CD14-positive monocyte (primary cell): ENCODE measurements around the gene DPM1. TPM values are rescaled to one million over a fixed set of nuclear protein-coding genes. Genes with fewer than 3 reads are reported as not detected.

Experiments used
- DNase-seq, 3 donors: peaks; one replicate each; pipeline ENCODE4 v3.0.0-alpha.2; 2011 to 2022
- H2AFZ ChIP-seq: 2 replicates; pipeline ENCODE4 v1.6.0; 2012; ENCODE audit warnings: mild to moderate bottlenecking, low read depth, low read length, inconsistent platforms; ENCODE audit not compliant: insufficient read depth, poor library complexity, severe bottlenecking
- H3K27ac ChIP-seq, 2 donors: 1 replicate in 1 of 2; 2 replicates in 1 of 2; pipeline ENCODE4 v1.5.1; 2012 to 2013; ENCODE audit warnings: low read length in 2 of 2, control low read depth in 1 of 2, inconsistent platforms in 1 of 2, low read depth in 1 of 2, mild to moderate bottlenecking in 1 of 2
- H3K27me3 ChIP-seq, 2 donors: one replicate each; pipeline versions ENCODE4 v1.6.0 to v1.6.1; 2011 to 2013; ENCODE audit warnings: low read length in 2 of 2; ENCODE audit not compliant: control insufficient read depth in 2 of 2, insufficient read depth in 2 of 2
- H3K36me3 ChIP-seq, 2 donors: replicated peaks in 1 of 2; 1 replicate in 1 of 2; 2 replicates in 1 of 2; pipeline versions ENCODE4 v1.5.1 to v1.6.1; 2012 to 2013; ENCODE audit warnings: low read length in 2 of 2, control low read depth in 1 of 2, inconsistent platforms in 1 of 2, mild to moderate bottlenecking in 1 of 2; ENCODE audit not compliant: insufficient read depth in 2 of 2, control insufficient read depth in 1 of 2
- H3K4me1 ChIP-seq, 2 donors: 1 replicate in 1 of 2; 2 replicates in 1 of 2; pipeline versions ENCODE4 v1.5.1 to v1.6.1; 2012 to 2013; ENCODE audit warnings: low read length in 2 of 2, control low read depth in 1 of 2, inconsistent platforms in 1 of 2, mild to moderate bottlenecking in 1 of 2, moderate library complexity in 1 of 2; ENCODE audit not compliant: insufficient read depth in 2 of 2, control insufficient read depth in 1 of 2
- H3K4me2 ChIP-seq: replicated peaks from 2 replicates; pipeline ENCODE3; 2012; ENCODE audit warnings: low read length, moderate library complexity, mild to moderate bottlenecking; ENCODE audit not compliant: poor library complexity, severe bottlenecking; ENCODE audit errors: extremely low read depth
- H3K4me3 ChIP-seq, 3 experiments: fragments of 200-600 bp in 1 of 3; sonication (generic) in 1 of 3; replicated peaks in 1 of 3; 1 replicate in 2 of 3; 2 replicates in 1 of 3; pipeline ENCODE4 v1.5.1; 2011 to 2013; ENCODE audit warnings: low read length in 3 of 3, mild to moderate bottlenecking in 3 of 3, control low read depth in 2 of 3, low read depth in 2 of 3, inconsistent platforms in 1 of 3, moderate library complexity in 1 of 3
- H3K79me2 ChIP-seq: 2 replicates; pipeline ENCODE4 v1.6.0; 2012; ENCODE audit warnings: mild to moderate bottlenecking, control low read depth, inconsistent platforms, low read length, moderate library complexity; ENCODE audit not compliant: insufficient read depth
- H3K9ac ChIP-seq: 2 replicates; pipeline ENCODE4 v1.6.0; 2017; ENCODE audit warnings: low read length, mild to moderate bottlenecking; ENCODE audit not compliant: insufficient read depth, poor library complexity, severe bottlenecking
- H3K9me3 ChIP-seq, 2 donors: replicated peaks in 1 of 2; 1 replicate in 1 of 2; 2 replicates in 1 of 2; pipeline versions ENCODE4 v1.5.1 to v1.6.1; 2012 to 2013; ENCODE audit warnings: low read length in 2 of 2, control low read depth in 1 of 2; ENCODE audit not compliant: control insufficient read depth in 1 of 2, insufficient read depth in 1 of 2
- H4K20me1 ChIP-seq: 2 replicates; pipeline ENCODE4 v1.6.0; 2012; ENCODE audit warnings: mild to moderate bottlenecking, low read length, control low read depth, moderate library complexity; ENCODE audit not compliant: insufficient read depth
- H3K27ac Mint-ChIP-seq, 7 donors: one replicate each; pipeline ENCODE4 v1.8.0; 2020; ENCODE audit warnings: mild to moderate bottlenecking in 7 of 7, mixed read lengths in 7 of 7, moderate library complexity in 6 of 7, inconsistent platforms in 2 of 7
- H3K27me3 Mint-ChIP-seq, 3 donors: one replicate each; pipeline ENCODE4 v1.8.0; 2021 to 2022; ENCODE audit warnings: low read depth in 3 of 3, mild to moderate bottlenecking in 3 of 3, mixed read lengths in 3 of 3, moderate library complexity in 3 of 3, inconsistent platforms in 1 of 3
- H3K36me3 Mint-ChIP-seq, 2 donors: one replicate each; pipeline ENCODE4 v1.8.0; 2020; ENCODE audit warnings: mixed read lengths in 2 of 2, inconsistent platforms in 1 of 2, mild to moderate bottlenecking in 1 of 2
- H3K4me1 Mint-ChIP-seq: one replicate; pipeline ENCODE4 v1.8.0; 2020; ENCODE audit warnings: mild to moderate bottlenecking, mixed read lengths
- H3K4me3 Mint-ChIP-seq, 2 donors: one replicate each; pipeline ENCODE4 v1.8.0; 2020; ENCODE audit warnings: mild to moderate bottlenecking in 2 of 2, mixed read lengths in 2 of 2, moderate library complexity in 1 of 2
- H3K9me3 Mint-ChIP-seq, 7 donors: one replicate each; pipeline ENCODE4 v1.8.0; 2020 to 2022; ENCODE audit warnings: mixed read lengths in 7 of 7, mild to moderate bottlenecking in 6 of 7, moderate library complexity in 6 of 7, inconsistent platforms in 2 of 7
- CTCF ChIP-seq: fragments of 200-600 bp; IDR thresholded peaks from one replicate; pipeline ENCODE4 v1.8.0; 2022; ENCODE audit warnings: antibody characterized with exemption, mild to moderate bottlenecking
- WGBS: methylation state at CpG from one replicate; pipeline ENCODE4 v1.1.5; 2013; ENCODE audit warnings: missing lambda C conversion rate; ENCODE audit not compliant: insufficient coverage; 5-methylcytosine and 5-hydroxymethylcytosine counted together
- intact Hi-C, 2 donors: fragments of 100-400 bp; cut with micrococcal nuclease; formaldehyde crosslinking; loops; one replicate each; pipeline versions ENCODE4 v1.15.0 to v1.15.1; 2023
- polyA plus RNA-seq, 3 donors: library from polyadenylated mRNA; depleted of rRNA in 1 of 3; unstranded in 2 of 3; stranded (reverse) in 1 of 3; fragments of 300-500 nt in 2 of 3; fragments of >200 nt in 1 of 3; fragmentation: Illumina TruSeq in 2 of 3; gene quantifications; 1 replicate in 2 of 3; 2 replicates in 1 of 3; pipeline ENCODE4 v1.2.3, GENCODE V29; 2012 to 2021

DPM1 gene
- polyA plus RNA-seq, 3 donors = 19.1 to 55.1 (median 50.9) TPM

- no peak for DNase-seq
- H4K20me1 ChIP-seq = no peaks in the 10 kb centered on the region
- no peak overlapping the region for H3K27ac Mint-ChIP-seq
Observed at GRCh38 chr20:50968289-50968688, 10.0 kb upstream of the DPM1 start.

GRCh38 chr20:50967586-50967985 is 9.3 kb upstream of the DPM1 start:
- 70% methylated on average over 6 of the region's 7 CpGs for WGBS
- TF ChIP-seq CTCF = no peak
- intact Hi-C loops = no loop called here
- Mint-ChIP-seq H3K4me3 (no peak overlapping the region), H3K4me1 (no peaks in the 10 kb centered on the region), H3K27me3 (peaks cover 15 to 21% (median 16%) of the 10 kb centered on the region in 3 donors), H3K9me3 (no peaks in the 10 kb centered on the region), H3K36me3 (no peaks in the 10 kb centered on the region), H3K27ac (no peak overlapping the region)
- Histone ChIP-seq H2AFZ (no peak overlapping the region), H3K4me2 (no peak overlapping the region), H3K27ac (no peak overlapping the region), H3K79me2 (no peaks in the 10 kb centered on the region), H3K4me1 (no peaks in the 10 kb centered on the region), H3K9me3 (no peaks in the 10 kb centered on the region), H4K20me1 (no peaks in the 10 kb centered on the region), H3K36me3 (no peaks in the 10 kb centered on the region), H3K9ac (no peak overlapping the region), H3K4me3 (no peak overlapping the region), H3K27me3 (peaks cover 0 to 5% of the 10 kb centered on the region in 2 donors)
- no peak for DNase-seq

More at GRCh38 chr20:50968289-50968688, 10.0 kb upstream of the DPM1 start:
- intact Hi-C loops = no loop called here
- H3K9me3 Mint-ChIP-seq = no peaks in the 10 kb centered on the region
- no peaks in the 10 kb centered on the region for H3K36me3 Mint-ChIP-seq
- Histone ChIP-seq H3K9me3 (no peaks in the 10 kb centered on the region), H3K79me2 (no peaks in the 10 kb centered on the region), H2AFZ (no peak overlapping the region), H3K4me1 (no peaks in the 10 kb centered on the region), H3K27me3 (peaks cover 0 to 5% of the 10 kb centered on the region in 2 donors), H3K4me3 (no peak overlapping the region), H3K36me3 (no peaks in the 10 kb centered on the region), H3K9ac (no peak overlapping the region), H3K27ac (no peak overlapping the region), H3K4me2 (no peak overlapping the region)
- 81% methylated on average over 5 of the region's 9 CpGs for WGBS
- peaks cover 16 to 21% (median 18%) of the 10 kb centered on the region in 3 donors for H3K27me3 Mint-ChIP-seq
- no peak overlapping the region for H3K4me3 Mint-ChIP-seq
- H3K4me1 Mint-ChIP-seq = no peaks in the 10 kb centered on the region
- TF ChIP-seq CTCF = no peak
